ENCODE data around the gene SLC16A2.

SLC16A2 gene

GRCh38 chrX:74579597-74580198 is 158.4 kb downstream of the SLC16A2 start:
- H3K36me3 ChIP-seq (ENCODE audit: control insufficient read depth, insufficient read depth, low read length) = no peaks in the 10 kb centered on the region
- no peaks in the 10 kb centered on the region for H3K4me1 ChIP-seq (ENCODE audit: control insufficient read depth, insufficient read depth, low read length)
- H3K4me3 ChIP-seq (ENCODE audit: low read length) = no peak overlapping the region
- H3K27ac ChIP-seq (ENCODE audit: low read depth, low read length) = no peak overlapping the region
- no peaks in the 10 kb centered on the region for H3K27me3 ChIP-seq (ENCODE audit: control insufficient read depth, insufficient read depth, low read length)
- no peak overlapping the region for H3K9ac ChIP-seq (ENCODE audit: low read length)
